Measurements from ENCODE around the gene OR2C1.

Gene OR2C1

GRCh38 chr16:3389663-3390338 is 34.1 kb downstream of the OR2C1 start:
- H3K4me3 ChIP-seq (ENCODE audit: low read depth, low read length) = no peak overlapping the region

- H3K4me3 ChIP-seq (ENCODE audit: low read depth, low read length) = peak overlapping the region; percentile 88
Observed at GRCh38 chr16:3400446-3400778, 44.7 kb downstream of the OR2C1 start.

GRCh38 chr16:3400779-3401688 is 45.3 kb downstream of the OR2C1 start, which contains the start of the genes ZNF174 and ZSCAN32:
TSS of gene ZNF174 (plus strand) at chr16:3401215. CDS start at chr16:3402005, 790 bp downstream.
TSS of gene ZSCAN32 (minus strand) at chr16:3401004. CDS start at chr16:3397557, 3,447 bp downstream.
- H3K4me3 ChIP-seq (ENCODE audit: low read depth, low read length) = peak within 1 kb of the TSS; percentile 88

- peak overlapping the region; percentile 88 for H3K4me3 ChIP-seq (ENCODE audit: low read depth, low read length)
Observed at GRCh38 chr16:3401719-3402397, 46.2 kb downstream of the OR2C1 start.
